Measurements from ENCODE around the gene LRRC10B.

LRRC10B gene

DNA sequence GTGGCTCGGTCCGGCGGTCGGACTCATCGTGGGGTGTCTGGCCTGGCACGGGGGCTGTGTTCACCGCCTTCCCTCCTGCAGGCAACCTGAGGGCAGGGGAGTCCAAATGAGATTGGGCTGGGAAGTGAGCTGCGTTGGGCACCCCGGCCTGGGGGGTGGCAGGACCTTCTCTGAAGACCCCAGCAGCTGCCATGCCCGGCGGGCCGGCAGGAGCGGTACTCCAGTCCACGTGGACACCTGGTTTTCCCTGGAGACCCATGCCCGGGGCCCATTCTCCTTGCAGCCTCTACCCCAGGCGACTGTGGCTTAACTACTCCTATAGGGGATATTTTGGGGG is 24.5 kb downstream of the LRRC10B start:
- no peak for FAIRE-seq

DNA sequence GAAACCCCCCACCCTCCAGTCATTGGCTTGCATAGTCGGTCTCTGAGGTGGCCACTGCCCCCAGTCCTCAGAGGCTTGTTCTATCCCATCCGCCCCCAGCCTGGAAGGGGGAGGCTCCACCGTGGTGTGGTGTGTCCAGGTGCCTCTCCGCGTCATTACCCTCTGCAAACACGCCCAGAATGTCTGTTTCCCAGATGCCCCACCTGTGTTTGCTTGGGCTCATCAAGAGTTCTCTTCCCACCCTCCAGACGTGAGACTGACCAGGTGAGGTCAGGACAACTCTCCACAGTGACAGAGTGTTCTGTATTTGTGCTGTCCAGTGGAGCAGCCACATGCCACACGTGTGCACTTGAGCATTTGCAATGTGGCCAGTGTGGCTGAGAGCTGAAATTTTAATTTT is 24.9 kb downstream of the LRRC10B start:
- FAIRE-seq, result no peak

GRCh38 chr11:61534025-61534932 is 25.7 kb downstream of the LRRC10B start:
- FAIRE-seq, result no peak

GRCh38 chr11:61534933-61535839 is 26.6 kb downstream of the LRRC10B start:
- no peak for FAIRE-seq

DNA sequence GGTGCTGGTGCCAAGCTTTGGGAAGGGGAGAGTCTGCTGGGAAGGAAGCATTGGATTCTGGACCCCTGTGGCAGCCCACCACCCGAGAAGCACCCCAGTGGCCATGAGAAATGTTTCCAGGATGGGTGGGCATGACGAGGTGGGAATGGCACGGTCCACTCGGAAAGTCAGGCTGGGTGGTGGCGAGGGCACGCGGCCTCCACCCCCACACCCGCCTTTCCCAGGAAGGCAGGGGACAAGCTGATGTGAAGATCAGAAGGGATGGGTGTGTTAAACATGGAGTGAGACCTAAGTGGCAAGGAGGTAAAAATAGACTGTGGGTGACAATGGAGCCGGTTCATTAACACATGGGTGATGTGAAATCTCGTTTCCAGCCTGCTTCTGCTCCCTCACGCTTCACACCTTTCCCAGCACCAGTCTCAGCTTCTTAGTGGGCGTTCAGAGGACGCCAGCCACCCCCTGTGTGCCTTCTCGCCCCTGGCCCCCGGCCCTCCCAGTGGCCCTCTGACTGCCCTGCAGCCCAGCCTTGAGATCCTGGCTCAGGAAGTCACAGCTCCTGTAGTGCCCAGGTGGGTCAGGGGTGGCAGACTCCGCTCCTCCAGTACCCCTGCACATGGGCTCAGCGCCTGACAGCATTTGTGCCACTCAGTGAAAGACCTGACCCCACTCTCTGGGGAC is 27.6 kb downstream of the LRRC10B start:
- FAIRE-seq, result no peak

- no peak for FAIRE-seq
Measured at GRCh38 chr11:61536676-61537270, 28.2 kb downstream of the LRRC10B start.

DNA sequence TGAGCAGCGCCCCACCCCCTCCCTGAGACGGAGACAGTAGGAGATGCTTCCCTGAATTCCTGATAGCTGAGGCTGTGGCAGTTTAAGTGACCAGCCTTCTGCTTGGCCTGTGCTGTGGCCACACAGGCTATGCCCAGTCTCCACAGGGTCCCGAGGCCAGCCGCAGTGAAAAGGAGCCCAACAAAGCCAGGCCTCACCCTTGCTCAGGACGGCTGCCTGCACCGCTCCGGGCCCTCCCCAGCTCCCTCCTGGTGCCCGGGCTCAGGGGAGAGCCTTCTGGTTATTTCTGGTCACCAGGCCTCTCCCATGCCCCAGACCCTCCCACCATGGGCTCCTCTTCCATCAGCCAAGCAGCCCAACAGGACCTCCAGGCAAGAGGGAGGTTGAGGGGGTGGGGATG is 28.8 kb downstream of the LRRC10B start:
- FAIRE-seq, result no peak

- FAIRE-seq, result no peak
Measured at GRCh38 chr11:61538636-61538961, 30.1 kb downstream of the LRRC10B start.

GRCh38 chr11:61539006-61539405 is 30.5 kb downstream of the LRRC10B start:
- no peak for FAIRE-seq

DNA sequence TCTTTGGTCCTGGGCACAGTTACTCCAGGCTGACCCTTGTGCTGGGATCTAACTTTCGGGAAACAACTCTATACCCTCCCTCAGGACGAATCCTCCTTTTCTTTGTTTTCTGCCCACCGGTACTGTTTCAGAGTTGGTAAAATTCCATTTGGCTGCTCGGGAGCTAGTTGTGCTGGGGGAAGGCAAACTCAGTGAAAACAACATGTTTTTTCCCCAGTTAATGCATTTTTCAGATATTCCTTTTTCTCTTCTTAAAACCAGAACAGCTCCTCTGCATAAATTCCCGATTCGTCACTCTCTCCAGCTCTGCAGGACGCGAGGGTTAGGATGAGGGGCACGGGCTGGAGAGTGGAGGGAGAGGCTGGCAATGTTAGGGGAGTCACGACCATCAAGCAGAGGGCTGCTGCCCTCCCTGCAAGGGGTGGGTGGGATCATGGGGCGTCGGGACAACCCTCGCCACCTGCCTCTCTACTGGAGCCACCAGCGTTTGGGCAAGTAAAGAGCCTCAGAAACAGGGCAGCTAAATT is 31.3 kb downstream of the LRRC10B start:
- no peak for FAIRE-seq

- no peak for FAIRE-seq
Measured at GRCh38 chr11:61540528-61540927, 32.0 kb downstream of the LRRC10B start.

DNA sequence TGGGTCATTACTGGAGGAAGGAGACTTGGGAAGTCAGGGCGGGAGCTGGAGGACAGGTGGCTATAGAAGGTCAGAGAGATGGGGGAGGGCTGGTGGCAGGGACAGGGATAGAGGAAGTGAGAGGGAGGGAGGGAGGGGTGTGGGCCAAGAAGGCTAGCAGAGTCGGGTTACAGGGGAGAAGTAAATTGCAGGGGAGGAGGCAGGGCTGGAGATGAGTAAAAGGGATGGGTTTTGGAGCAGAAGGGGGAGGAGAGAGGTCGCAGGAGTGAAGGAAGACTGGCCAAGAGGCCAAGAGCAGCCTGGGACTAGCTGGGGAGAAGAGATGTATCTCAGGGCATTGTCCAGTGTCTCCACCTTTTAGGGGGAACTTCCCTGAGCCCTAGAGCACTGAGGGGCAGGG is 33.0 kb downstream of the LRRC10B start:
- FAIRE-seq, result no peak

DNA sequence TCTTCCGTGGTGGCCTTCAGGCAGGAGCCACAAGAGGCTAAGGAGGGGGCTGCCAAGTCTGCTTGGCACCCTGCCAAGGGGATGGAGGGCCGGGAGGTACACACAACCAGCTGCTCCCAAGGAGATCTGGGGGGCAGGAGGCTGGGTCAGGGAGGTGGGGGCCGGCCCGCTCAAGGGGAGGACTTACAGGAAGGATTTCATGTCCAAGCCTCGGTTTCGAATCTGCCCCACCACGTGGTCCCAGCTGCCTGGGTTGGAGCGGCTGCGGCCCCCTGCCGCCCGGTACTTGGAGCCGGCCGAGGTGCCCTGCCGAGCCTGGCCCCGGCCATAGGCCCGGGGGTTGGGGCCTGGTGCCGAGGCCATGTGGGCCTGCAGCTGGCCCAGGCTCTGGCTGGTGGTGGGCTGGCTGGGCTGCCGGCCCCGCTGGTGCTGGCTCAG is 33.5 kb downstream of the LRRC10B start:
- no peak for FAIRE-seq

- no peak for FAIRE-seq
Measured at GRCh38 chr11:61542705-61543104, 34.2 kb downstream of the LRRC10B start.

DNA sequence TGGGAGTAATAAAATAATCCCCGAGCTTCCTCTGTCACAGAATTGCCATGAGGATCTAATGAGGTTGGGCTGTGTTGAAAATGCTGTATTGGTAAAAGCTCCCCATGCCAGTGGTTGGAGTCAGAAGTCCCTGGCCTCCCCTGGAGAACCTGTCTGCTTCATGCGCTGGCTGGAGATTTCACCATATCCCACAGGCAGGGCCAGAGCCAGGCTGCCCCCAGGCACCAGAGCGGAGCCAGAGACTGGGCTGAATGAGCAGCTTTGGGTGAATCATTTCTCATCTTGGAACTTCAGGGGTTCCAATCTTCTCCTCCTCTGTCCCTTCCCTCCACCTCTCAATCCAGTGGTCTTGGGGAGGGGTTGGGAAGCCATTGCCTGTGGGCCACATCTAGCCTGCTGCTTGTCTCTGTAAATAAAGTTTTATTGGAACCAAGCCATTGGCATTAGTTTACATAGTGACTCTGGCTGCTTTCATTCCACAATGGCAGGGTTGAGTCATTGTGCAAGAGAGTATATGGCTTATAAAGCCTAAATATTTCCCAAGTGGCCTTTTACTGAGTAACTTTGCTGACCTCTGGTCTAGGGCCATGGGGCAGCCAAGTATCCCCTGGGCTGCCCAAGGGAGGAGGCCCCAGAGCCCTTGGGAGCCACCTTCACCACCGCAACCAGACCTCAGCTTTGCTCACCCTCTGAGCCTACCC is 35.2 kb downstream of the LRRC10B start:
- no peak for FAIRE-seq

- no peak for FAIRE-seq
Measured at GRCh38 chr11:61544466-61544865, 35.9 kb downstream of the LRRC10B start.

DNA sequence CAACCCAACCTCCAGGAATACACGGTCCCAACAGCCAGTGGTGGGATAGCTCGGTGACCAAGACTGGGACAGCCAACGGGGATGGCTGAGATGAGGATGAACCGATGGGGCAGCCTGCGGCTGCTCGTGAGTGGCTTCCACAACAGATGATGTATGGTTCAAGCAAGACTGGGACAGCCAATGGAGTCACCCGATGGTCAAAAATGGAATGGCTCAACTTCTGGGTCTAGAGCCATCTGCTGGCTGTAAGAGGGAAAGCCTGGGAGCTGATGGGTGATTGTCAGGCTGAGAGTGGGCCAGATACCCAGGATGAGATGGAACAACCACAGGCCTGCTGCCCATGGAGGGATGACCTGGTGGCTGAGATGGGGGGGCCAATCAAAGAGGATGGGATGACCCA is 36.8 kb downstream of the LRRC10B start:
- no peak for FAIRE-seq

GRCh38 chr11:61545921-61546320 is 37.4 kb downstream of the LRRC10B start:
- no peak for FAIRE-seq

- FAIRE-seq, result no peak
Measured at GRCh38 chr11:61546663-61547062, 38.1 kb downstream of the LRRC10B start.

DNA sequence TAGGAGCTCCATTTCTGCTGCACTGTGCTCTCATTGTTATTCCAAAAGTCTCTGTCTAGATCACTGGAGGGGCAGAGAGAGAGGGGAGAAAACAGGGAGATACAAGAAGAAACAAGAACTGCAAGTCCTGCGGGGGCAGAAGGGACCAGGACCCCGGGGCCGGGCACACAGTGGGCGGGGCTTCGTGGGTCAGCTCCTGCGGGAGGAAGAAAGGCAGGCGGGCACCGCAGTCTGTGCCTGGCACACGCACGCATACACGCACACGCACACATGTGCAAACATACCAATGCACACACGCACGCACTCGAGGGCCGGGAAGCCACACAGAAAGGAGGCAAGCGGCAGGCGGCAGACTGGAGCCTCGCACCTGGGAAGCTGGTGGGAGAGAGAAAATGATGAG is 38.7 kb downstream of the LRRC10B start:
- FAIRE-seq, result no peak

DNA sequence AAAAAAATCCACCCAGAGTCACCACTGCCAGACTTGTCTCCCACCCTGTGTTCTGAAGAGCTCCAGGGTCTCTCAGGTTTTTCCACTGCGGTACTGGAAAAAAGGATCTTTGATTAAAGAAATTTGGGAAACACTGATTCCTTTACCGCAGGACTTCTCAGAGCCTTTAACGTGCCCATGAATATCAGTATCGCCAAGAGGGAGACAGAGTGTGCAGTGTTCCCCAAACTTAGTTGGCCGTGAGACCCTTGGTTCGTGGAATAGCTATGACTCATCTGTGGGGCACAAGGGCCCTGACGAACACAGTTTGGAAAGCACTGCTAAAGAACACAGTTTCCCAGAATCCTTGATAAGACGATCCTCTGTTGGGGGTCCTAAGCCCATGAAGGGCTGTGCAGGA is 40.6 kb downstream of the LRRC10B start:
- FAIRE-seq, result no peak

All from G401.6 (cell line).